Skeletal muscle satellite cell (primary cell): ENCODE measurements around the gene CIROP.
A peak's percentile ranks its signal among the peaks of the same experiment; 100 is the strongest.

Experiments used
- H3K27me3 ChIP-seq: 2 replicates; pipeline ENCODE4 v1.7.0; 2013; ENCODE audit warnings: low read length; ENCODE audit not compliant: control insufficient read depth, insufficient read depth
- H3K36me3 ChIP-seq: 2 replicates; pipeline ENCODE4 v1.7.0; 2013; ENCODE audit warnings: mild to moderate bottlenecking, control low read depth, low read length; ENCODE audit not compliant: insufficient read depth
- H3K4me1 ChIP-seq: 2 replicates; pipeline ENCODE4 v1.7.0; 2013; ENCODE audit warnings: low read length; ENCODE audit not compliant: control insufficient read depth, insufficient read depth
- H3K4me2 ChIP-seq: 2 replicates; pipeline ENCODE4 v1.7.0; 2013; ENCODE audit warnings: mild to moderate bottlenecking, low read length
- H3K4me3 ChIP-seq: 2 replicates; pipeline ENCODE4 v1.7.0; 2013; ENCODE audit warnings: low read length
- H3K9ac ChIP-seq: 2 replicates; pipeline ENCODE4 v1.7.0; 2013; ENCODE audit warnings: mild to moderate bottlenecking, low read depth, low read length, moderate library complexity
- H3K9me3 ChIP-seq: replicated peaks from 2 replicates; pipeline ENCODE4 v1.7.0; 2013; ENCODE audit warnings: mild to moderate bottlenecking, control low read depth, low read length

The CIROP gene

DNA sequence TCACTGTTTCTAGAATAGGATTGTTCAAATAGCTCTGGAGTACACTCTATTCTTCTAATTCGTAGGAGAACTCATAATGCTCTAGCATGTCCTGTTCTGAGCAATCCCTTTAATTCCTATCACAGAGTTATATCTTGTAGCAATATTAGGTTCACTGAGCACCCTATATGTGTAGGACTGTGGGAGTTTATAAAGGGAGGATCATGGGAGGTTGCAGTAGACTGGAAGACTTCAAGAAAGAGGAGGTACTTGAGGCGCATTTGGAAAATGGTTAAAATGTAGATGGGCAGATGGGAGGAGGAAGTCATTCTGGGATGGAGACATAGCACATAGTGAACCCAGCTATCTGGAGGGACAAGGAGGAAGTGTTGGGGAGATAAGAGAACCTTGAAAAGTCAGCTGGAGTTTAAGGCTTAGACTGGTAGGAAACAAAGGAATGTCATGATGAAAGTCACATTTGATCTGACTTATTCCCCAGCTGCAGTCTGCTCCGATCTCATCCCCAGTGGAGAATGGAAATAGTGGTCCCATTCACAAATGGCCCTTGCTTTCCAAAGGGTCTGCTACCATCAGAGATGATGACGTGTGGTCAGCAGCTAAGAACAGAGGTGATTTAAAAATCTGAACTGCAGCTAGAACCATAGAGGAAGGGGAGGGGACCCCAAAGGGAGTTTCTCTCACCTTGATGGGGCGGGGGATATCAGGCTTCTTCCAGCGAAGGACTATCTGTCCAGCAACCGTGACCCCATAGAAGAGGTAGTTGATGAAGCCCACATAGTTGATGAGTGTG is 24.4 kb upstream of the CIROP start:
- peaks cover 40% of the 10 kb centered on the region for H3K27me3 ChIP-seq
- H3K4me2 ChIP-seq, result no peak overlapping the region
- no peaks in the 10 kb centered on the region for H3K36me3 ChIP-seq
- H3K9ac ChIP-seq, result no peak overlapping the region
- H3K9me3 ChIP-seq, result no peaks in the 10 kb centered on the region
- no peaks in the 10 kb centered on the region for H3K4me1 ChIP-seq
- no peak overlapping the region for H3K4me3 ChIP-seq

DNA sequence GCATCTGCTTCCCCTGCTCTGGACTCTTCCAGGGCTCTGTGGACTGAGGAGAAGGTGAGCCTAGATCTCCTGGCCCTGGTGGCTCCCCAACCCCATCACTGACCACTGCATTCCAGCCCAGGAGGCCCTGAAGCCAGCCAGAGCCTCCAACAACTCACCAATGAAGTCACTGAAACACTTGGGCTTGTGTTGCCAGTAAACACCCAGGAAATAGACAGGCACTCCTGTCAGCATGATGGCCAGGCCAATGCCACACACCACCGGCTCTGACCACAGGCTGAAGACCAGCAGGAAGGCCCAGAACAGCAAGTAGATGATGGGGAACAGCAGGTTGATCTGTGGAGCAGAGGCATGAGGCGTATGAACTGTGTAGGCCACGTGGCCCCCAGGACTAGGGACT is 23.1 kb upstream of the CIROP start:
- Histone ChIP-seq H3K9ac (no peak overlapping the region), H3K4me1 (no peaks in the 10 kb centered on the region), H3K36me3 (no peaks in the 10 kb centered on the region), H3K4me3 (no peak overlapping the region), H3K27me3 (peaks cover 45% of the 10 kb centered on the region), H3K9me3 (no peaks in the 10 kb centered on the region), H3K4me2 (no peak overlapping the region)

DNA sequence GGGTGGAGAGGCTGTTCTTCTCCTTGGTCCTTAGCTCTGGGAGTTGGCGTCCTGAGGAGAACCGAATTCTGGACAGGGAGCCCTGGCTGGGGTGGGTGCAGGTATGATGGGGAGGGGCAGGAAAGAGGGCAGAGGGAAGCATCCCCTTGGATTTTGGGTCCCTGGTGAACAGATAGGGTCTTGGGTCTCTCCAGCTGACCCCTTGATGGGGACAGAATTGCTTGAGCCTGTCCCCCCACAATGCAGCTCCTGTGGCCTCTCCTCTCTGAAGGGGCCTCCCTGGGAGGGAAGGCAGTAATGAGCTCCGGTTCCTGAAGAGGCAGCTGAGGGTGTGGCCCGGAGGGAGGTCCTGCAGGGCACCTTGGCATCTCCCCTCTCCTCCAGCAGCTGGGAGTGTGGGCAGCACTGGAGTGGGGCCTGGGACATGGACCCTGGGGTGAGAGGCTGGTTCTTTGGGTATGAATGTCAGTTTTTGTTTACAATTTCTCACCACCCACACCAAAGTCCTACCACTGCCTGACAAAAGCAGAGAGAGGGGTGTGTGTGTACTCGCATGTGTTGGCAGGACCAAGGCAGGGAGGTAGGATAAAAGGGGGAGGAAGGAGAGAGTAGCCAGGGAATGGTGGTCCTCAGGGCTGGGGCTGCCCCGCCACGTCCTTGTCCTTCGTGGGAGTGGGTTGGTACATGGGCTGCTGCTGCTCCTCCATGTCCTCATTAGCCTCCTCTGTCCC is 21.9 kb upstream of the CIROP start:
- H3K27me3 ChIP-seq, result peaks cover 46% of the 10 kb centered on the region
- no peak overlapping the region for H3K4me2 ChIP-seq
- no peaks in the 10 kb centered on the region for H3K36me3 ChIP-seq
- peaks cover 2% of the 10 kb centered on the region for H3K4me1 ChIP-seq
- no peak overlapping the region for H3K9ac ChIP-seq
- H3K9me3 ChIP-seq, result no peaks in the 10 kb centered on the region
- H3K4me3 ChIP-seq, result no peak overlapping the region

DNA sequence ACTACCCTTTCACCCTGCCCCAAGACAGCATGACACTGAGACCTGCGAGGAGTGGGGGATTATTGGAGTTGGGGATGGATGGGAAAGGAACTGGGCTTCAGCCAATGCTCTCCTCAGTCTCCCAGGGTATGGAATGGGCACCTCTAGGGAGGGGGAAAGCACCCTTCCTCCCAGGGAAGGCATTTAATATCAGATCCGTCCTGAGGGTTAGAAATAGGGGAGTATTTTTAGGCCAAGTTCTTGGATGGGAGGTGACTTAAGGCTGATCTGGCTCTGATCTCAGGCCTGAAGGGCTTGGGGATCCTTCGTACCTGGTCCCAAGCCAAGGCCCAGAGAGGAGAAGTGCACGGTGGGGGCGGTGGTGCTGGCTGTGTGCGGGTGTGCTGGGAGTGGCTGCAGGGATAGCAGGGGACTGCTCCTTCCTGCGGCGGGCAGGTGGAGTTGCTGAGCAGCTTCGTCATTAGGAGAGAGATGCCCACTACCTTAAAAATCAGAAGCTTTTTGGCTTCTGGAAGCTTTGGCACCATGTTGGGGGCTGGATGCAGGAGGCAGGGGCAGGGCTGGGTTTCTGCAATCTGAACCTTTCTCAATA is 21.2 kb upstream of the CIROP start:
- H3K9ac ChIP-seq, result no peak overlapping the region
- no peak overlapping the region for H3K4me2 ChIP-seq
- H3K36me3 ChIP-seq, result no peaks in the 10 kb centered on the region
- H3K9me3 ChIP-seq, result no peaks in the 10 kb centered on the region
- peaks cover 40% of the 10 kb centered on the region for H3K27me3 ChIP-seq
- no peak overlapping the region for H3K4me3 ChIP-seq
- H3K4me1 ChIP-seq, result peaks cover 9% of the 10 kb centered on the region

DNA sequence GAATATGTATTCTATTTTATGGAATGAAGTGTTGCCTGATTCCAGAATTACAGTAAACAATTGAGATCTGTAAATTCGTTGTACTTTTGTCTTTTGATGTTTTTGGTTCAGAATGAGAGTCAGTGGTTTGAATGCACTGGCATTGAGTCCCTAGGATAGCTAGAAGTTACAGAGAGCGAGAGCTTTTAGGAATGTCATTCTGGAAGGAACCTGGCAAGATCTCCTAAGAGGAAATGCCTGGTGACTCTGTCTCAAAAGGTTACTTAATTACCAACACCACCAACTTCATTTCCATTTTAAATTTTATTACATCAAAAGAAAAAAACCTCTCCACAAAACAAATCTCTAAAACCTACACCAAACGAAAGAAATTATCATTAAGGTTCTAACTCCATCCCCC is 20.2 kb upstream of the CIROP start:
- no peaks in the 10 kb centered on the region for H3K36me3 ChIP-seq
- no peak overlapping the region for H3K9ac ChIP-seq
- peaks cover 11% of the 10 kb centered on the region for H3K4me1 ChIP-seq
- no peak overlapping the region for H3K4me3 ChIP-seq
- H3K4me2 ChIP-seq, result no peak overlapping the region
- H3K9me3 ChIP-seq, result no peaks in the 10 kb centered on the region
- peaks cover 34% of the 10 kb centered on the region for H3K27me3 ChIP-seq

DNA sequence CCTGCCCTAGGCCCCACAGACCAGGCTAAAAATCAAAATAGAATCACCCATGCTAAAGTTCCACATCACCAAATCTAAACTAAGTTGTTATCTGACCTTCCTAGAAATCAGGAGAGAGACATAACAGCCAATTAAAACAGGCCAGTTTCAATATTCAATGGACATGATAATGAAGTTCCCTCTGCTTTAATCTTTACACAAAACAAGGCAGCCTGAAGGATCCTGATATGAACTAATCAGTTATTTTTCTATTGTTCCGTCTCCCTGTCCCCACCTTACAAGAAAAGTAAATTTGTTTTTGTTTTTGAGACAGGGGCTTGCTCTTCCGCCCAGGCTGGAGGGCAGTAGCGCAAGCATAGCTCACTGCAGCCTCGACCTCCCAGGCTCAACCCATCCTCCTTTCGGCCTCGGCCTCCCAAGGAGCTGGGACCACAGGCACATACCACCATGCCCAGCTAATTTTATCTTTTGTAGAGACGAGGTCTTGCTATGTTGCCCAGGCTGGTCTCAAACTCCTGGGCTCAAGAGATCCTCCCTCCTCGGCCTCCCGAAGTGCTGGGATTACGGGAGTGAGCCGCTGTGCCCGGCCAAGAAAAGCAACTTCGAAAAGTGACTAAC is 19.7 kb upstream of the CIROP start:
- peaks cover 11% of the 10 kb centered on the region for H3K4me1 ChIP-seq

DNA sequence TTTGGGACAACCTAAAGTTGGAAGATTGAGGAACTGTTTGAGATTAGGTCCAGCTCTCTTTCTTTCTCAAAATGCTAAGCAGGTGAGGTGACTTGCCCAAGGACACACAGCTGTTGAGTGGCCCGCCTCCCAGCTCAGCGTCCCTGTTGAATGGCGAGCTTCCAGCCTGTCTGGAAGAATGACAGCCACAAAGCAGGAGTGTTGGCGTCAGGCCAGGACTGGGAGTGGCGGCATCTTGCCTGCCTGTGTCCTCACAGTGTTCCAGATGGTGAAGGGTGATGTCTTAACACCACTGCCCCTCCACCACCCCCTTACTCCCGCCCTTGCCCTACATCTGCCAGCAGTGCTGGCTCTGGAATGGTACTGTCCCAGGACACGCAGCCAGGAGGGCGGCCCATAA is 18.6 kb upstream of the CIROP start:
- Histone ChIP-seq H3K4me3 (no peak overlapping the region), H3K4me1 (peaks cover 11% of the 10 kb centered on the region), H3K9me3 (no peaks in the 10 kb centered on the region), H3K36me3 (no peaks in the 10 kb centered on the region), H3K4me2 (no peak overlapping the region), H3K9ac (no peak overlapping the region), H3K27me3 (peaks cover 21% of the 10 kb centered on the region)

More for the DNA sequence above, 19.7 kb upstream of the CIROP start:
- H3K4me2 ChIP-seq, result no peak overlapping the region
- H3K27me3 ChIP-seq, result peaks cover 28% of the 10 kb centered on the region
- H3K9ac ChIP-seq, result no peak overlapping the region
- H3K9me3 ChIP-seq, result no peaks in the 10 kb centered on the region
- H3K36me3 ChIP-seq, result no peaks in the 10 kb centered on the region
- no peak overlapping the region for H3K4me3 ChIP-seq

DNA sequence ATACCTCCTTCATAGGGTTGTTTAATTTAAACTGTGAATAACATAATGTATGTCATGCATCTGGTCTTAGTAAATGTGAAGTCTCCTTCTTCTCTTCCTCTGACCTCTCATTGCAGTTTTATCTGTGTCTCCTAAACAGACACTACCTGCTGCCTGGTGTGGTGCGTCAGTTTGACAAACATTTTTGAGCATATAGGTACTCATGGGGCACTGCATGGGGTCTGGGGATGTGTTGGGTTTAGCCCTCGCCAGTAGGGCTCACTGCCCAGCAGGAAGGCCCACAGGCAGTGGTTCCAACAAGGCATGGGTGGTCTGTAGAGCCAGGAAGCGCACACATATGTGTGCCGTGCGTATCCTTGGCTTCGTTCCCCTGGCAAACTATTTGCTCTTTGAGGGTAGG is 17.3 kb upstream of the CIROP start:
- Histone ChIP-seq H3K9me3 (no peaks in the 10 kb centered on the region), H3K4me2 (no peak overlapping the region), H3K4me3 (no peak overlapping the region), H3K4me1 (peaks cover 11% of the 10 kb centered on the region), H3K27me3 (peaks cover 12% of the 10 kb centered on the region), H3K36me3 (no peaks in the 10 kb centered on the region), H3K9ac (no peak overlapping the region)

DNA sequence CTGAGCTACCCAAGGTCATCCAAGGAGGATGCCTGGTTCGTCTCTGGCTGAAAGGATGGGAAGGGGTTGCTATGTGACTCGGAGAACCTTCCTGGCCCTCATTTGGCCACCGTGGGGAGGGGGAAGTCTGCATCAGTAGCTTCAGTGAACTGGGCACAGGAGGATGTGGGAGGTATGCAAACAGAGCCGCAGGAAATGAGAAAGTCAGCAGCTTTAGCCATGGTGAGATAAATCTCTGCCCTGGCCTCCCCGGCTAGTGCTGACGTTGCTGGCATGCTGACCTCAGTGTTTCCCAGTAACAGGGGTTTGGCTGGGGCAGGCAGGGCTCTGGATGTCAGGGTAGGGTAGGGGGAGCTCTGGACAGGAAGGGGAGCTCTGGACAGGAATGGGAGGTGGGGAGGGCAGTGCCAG is 16.6 kb upstream of the CIROP start:
- H3K4me2 ChIP-seq, result peak overlapping the region; percentile 8
- H3K4me1 ChIP-seq, result peaks cover 11% of the 10 kb centered on the region
- no peaks in the 10 kb centered on the region for H3K9me3 ChIP-seq
- no peak overlapping the region for H3K4me3 ChIP-seq
- peaks cover 7% of the 10 kb centered on the region for H3K27me3 ChIP-seq
- H3K9ac ChIP-seq, result peak overlapping the region; percentile 1
- H3K36me3 ChIP-seq, result no peaks in the 10 kb centered on the region

DNA sequence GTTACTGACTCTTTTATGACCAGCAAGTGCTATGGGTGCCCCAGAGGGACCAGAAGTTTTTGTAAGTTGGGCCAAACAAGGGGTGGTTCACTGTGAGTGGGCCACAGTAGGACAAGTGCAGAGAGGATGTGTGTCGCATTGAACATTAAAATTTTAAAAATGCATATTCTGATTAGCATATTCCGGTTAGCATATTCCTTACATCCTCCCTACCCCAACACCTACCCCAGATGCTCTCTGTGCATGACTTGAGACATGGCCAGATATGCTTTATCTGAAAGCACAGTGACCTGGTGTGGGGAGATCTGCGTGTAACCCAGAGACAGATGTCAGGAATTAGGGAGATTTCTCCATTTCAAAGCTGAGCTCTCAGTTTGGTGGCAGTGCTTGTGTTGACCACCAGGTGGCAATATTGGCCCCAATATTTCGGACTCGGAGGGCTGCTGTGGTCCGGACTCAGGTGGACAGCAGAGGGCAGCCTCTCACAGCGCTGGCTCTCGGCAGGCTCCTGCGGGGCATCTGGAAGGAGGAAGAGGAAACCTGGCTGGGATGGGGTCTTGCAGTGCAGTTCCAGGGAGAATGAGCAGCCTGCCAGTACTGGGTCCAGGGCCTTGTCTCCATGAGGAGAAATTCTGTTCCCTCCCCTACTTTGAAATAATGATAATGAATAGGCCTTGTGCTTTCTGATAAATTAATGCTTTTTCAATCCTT is 15.9 kb upstream of the CIROP start:
- Histone ChIP-seq H3K36me3 (no peaks in the 10 kb centered on the region), H3K27me3 (peaks cover 6% of the 10 kb centered on the region), H3K4me1 (peaks cover 13% of the 10 kb centered on the region), H3K4me2 (peak overlapping the region; percentile 8), H3K9me3 (no peaks in the 10 kb centered on the region), H3K9ac (peak overlapping the region; percentile 1), H3K4me3 (no peak overlapping the region)
